RPMI7951 (cell line): ENCODE data around the gene TRIM29. TPM values are rescaled to one million over a fixed set of nuclear protein-coding genes. Genes with fewer than 3 reads are reported as not detected.

Experiments used
- DNase-seq: peaks from one replicate; pipeline ENCODE4 v3.0.0-alpha.2; 2012; ENCODE audit warnings: low read depth
- total RNA-seq: library from RNA; depleted of rRNA; stranded (reverse); fragments of >200 nt; shearing (Covaris generic); gene quantifications from 2 replicates; pipeline ENCODE4 v1.2.3, GENCODE V29; 2014

The TRIM29 gene
- total RNA-seq, 1 experiment from 2014 or later: not detected

- DNase-seq: no peak
Measured at GRCh38 chr11:120096369-120097191, 41.3 kb downstream of the TRIM29 start.

- DNase-seq: no peak
Measured at GRCh38 chr11:120095516-120095915, 42.4 kb downstream of the TRIM29 start.

DNA sequence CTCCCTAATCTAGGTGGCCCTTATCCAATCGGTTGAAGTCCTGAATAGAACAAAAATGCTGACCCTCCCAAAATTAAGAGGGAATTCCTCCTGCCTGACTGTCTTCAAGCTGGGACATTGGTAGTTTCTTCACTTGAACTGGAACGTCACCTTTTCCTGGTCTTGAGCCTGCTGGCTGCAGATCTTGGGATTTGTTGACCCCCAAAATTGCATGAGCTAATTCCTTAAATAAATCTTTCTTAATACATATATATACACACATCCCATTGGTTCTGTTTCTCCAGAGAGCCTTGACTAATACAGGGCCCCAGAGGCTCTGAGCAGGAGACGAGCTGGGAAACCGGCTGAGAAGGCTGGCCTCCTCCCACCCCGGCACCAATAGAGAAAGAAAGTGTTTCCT, 46.2 kb downstream of the TRIM29 start:
- no peak for DNase-seq

GRCh38 chr11:120091121-120091520, 46.8 kb downstream of the TRIM29 start:
- no peak for DNase-seq

GRCh38 chr11:120090411-120090810, 47.5 kb downstream of the TRIM29 start:
- DNase-seq: no peak

DNA sequence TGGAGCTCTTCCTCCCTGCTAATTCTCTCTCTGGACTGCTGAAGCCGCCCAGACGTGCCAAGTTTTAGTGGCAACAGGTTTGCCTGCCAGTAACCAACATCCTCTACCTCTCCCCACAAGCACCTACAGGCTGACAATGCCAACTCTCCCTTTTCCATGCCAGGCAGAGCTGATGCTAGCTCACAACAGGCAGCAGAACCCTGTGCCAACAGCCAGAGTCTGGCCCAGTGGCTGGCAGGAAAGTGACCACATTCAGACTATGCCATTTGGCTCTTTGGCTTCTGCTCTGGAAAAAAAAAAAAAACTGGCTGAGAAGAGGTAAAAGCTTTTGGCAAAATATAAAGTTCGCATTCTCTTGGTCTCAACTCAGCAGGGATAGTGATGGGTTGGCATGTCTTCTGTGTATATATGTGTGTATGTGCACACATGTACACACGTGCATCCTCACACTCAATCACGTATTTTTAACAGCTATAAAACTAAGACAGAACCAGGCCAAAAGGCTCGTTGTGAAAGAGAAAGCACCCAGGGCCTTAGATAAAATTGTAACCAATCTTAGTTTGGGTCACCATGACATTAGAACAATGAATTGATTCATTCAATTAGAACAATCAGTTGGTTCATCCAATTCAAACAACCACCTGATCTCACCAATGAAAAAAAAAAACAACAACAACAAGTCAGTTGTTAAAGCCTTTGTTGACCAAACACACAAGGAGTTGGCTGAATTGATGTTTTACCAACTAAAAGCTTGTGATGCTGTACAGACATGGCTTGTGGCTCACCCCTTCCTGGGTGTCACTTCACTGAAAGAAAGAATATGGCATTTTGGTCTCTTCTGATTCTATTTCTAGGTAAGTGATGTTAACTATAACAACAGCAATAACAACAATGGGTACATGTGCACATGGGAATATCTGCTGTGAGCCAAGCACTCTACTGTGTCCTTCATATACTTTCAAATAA, 48.6 kb downstream of the TRIM29 start:
- DNase-seq: no peak

DNA sequence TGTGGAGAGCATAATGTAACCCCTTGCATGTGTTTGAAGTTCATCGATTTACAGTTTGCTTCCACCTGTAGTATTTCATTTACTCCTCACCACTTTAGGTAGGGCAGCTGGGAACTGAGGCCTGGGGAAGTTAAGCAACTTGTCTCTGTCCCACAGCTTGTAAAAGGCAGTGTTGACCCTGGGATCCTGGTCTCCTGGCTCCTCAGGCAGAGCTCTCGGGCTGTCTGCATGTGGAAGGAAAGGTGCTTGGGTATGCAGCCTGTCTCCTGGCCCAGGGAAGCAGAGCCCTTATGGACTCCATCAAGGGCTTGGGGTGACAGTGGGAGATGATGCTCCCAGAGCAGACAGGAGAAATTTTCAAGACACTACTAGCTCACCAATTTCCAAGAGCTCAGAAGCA, 49.9 kb downstream of the TRIM29 start:
- no peak for DNase-seq

GRCh38 chr11:120086651-120087050, 51.3 kb downstream of the TRIM29 start:
- DNase-seq: no peak

- peak; percentile 5 for DNase-seq
Measured at GRCh38 chr11:120079750-120080610, 57.9 kb downstream of the TRIM29 start.

DNA sequence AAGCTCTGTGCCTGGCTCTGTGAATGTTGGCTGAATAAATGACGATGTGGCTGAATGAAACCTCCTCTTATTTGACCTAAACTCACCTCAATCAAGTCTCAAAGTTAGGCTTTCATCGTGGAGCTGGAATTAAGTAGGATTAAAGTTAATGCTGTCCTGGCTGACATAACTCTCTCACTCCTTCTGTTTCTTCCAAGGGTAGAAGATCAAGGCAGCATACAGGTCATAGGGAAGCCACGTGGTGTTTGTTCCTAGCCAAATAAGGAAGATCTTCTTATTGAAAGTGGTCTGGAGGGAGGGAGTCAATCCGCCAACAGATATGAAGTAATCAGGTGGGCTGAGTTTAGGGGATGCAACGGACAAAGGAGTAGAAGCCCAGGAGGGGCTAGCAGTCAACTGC, 59.5 kb downstream of the TRIM29 start:
- no peak for DNase-seq

- DNase-seq: no peak
Measured at GRCh38 chr11:120074076-120074475, 63.8 kb downstream of the TRIM29 start.

DNA sequence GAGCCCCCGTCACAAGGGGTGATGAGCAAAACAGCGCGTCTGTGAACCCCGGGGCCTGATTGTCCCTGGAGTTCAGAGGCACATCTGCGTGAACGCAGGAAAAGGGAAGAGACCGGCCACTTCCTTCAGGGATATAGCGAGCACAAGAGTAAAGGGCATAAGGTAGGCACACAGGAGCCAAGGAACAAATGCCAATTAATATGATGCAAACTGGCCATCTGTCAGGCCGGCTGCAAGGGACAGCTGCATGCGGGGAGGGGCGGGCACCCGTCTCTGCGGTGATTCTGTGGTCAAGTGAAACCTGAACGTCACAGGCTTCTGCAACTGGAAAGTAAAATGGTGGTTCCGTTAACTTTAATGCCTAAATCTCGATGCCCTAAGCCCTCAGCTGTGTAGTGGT, 64.7 kb downstream of the TRIM29 start:
- no peak for DNase-seq

GRCh38 chr11:120068114-120068573, 69.8 kb downstream of the TRIM29 start:
- peak; percentile 73 for DNase-seq

- no peak for DNase-seq
Measured at GRCh38 chr11:120067438-120068113, 70.3 kb downstream of the TRIM29 start.

DNA sequence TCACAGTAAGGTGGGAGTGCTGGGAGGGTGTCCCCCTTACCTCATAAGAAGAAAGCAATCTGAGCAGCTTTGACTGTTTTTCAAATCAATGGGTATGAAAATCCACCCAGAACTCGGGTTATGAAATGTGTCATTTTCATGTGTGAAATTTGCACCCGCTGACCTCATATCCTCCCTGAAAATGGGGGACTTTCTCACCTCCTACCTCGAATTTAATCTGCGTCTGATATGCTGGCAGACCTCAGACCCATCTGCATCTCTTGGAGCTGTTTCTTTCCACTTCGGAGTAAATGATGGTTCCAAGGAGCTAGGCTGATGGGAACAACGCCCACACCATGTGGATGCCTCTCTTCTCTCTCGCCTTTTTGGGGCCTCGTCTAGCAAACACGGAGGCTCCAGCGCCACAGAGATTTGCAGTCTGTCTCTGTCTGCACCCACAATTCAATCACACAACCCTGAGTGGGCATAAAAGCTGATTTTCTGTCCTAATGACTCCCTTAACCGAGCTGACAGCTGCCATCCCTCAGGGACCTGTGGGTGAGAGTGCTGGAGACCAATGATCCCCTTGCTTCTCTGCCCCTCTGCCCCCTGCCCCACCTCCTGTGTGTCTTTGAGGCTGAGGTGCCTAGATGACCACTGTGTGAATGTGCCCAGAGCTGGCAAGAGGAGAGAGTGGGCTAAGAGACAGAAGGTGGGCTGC, 71.0 kb downstream of the TRIM29 start:
- no peak for DNase-seq

DNA sequence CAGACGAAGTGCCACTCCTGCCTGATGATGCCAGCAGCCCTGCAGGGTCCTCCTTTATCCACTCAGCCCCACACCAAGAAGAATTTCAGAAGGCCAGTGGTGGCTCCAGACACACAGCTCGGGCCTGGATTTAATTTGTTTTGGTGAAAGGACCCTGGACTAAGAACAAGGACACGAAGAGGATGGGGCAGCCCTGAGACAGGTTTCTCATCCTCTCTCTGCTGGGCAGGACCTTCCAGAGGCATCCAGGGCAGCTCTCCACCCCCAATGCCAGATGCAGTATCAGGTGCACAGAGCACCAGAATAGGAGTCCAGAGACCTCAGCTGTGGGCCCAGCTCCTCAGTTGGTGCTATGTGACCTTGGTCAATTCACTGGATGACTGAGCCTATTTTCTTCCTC, 72.0 kb downstream of the TRIM29 start:
- no peak for DNase-seq

DNA sequence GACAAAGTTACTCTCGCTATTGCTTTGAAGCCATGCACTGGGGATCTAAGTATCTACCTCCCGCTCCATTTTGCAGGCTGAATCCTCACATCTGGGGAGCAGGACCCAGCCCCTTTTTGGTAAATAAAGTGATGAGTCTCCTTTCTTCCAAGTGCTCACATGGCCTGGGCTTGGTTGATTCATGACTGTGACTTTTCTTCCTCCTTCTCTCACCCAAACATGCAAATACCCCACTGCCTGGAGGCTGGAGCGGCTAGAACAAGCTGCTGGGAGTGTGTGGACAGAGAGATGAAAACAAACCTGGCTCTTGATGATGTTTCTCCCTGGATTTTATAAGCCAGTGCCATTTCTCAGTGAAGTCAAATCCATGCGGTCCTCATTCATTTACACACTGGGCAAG, 72.7 kb downstream of the TRIM29 start:
- no peak for DNase-seq

GRCh38 chr11:120064341-120064740, 73.6 kb downstream of the TRIM29 start:
- no peak for DNase-seq

GRCh38 chr11:120063686-120064340, 74.1 kb downstream of the TRIM29 start:
- DNase-seq: no peak

DNA sequence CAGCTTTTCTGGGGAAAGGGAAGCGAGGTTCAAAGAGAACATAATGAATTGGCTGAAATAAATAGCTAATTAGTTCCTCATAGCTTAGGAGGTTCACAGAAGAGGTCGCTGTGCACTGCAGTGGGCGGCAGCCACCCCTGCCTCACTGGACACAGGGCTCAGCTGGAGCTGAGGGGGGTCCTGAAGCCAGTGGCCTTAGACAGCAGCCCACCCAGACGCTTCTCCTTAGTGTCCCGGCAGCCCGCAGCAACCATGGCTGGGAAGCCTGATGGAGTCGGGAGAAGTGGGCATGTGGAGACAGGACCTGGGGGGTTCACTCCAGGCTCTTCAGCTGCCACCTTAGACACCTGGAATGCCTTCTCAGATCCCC, 75.4 kb downstream of the TRIM29 start:
- no peak for DNase-seq
